Activated T-helper 17 cell treated with anti-CD3 and anti-CD28 coated beads, Interleukin-2, amount 50 U/mL, for 72 hours (primary cell): ENCODE measurements around the gene OR4D11. TPM values are rescaled to one million over a fixed set of nuclear protein-coding genes. Genes with fewer than 3 reads are reported as not detected.
A peak's percentile ranks its signal among the peaks of the same experiment; 100 is the strongest.
"Not testable (repeated sequence)": the region's sequence is repeated elsewhere in the genome, so short reads cannot be mapped to it uniquely, and the experiment has no call there.

Source experiments
- ATAC-seq: fragments of 150-1000 bp; cut with Tn5 transposase; replicated peaks from 2 replicates; pipeline ENCODE4 v1.10.0; 2021; ENCODE audit warnings: mild to moderate bottlenecking, moderate library complexity
- H3K27ac Mint-ChIP-seq: one replicate; pipeline ENCODE4 v1.8.0; 2022; ENCODE audit warnings: mixed read lengths
- H3K27me3 Mint-ChIP-seq: one replicate; pipeline ENCODE4 v1.8.0; 2022; ENCODE audit warnings: mixed read lengths
- H3K36me3 Mint-ChIP-seq: one replicate; pipeline ENCODE4 v1.8.0; 2022; ENCODE audit warnings: low read depth, mild to moderate bottlenecking, mixed read lengths
- H3K4me1 Mint-ChIP-seq: one replicate; pipeline ENCODE4 v1.8.0; 2022; ENCODE audit warnings: mixed read lengths
- H3K4me3 Mint-ChIP-seq: one replicate; pipeline ENCODE4 v1.8.0; 2022; ENCODE audit warnings: mild to moderate bottlenecking, mixed read lengths
- H3K9me3 Mint-ChIP-seq: one replicate; pipeline ENCODE4 v1.8.0; 2022; ENCODE audit warnings: mixed read lengths
- total RNA-seq, 2 donors: library from RNA; stranded (reverse); gene quantifications; one replicate each; pipeline ENCODE4 v1.2.3, GENCODE V29; 2022

The OR4D11 gene
- total RNA-seq, 2 donors from 2014 or later: not detected

DNA sequence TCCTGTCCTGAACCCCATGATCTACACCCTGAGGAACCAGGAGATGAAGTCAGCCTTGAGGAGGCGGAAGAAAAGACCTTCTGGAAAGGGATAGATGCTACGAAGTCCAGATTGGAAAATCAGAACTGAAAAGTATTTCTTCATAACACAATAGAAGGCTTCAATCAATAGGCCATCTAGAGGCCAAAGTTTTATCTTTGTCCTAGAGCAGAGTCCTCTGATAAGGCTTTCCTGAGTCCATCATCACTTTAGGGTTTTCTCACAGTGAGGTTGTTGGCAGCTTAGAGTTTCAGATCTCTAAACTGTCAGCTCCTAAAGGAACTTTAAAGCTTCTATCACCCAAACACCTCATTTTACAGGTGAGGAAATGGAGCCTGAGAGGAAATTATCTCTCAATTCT, 29.2 kb downstream of the OR4D11 start:
- Mint-ChIP-seq H3K9me3 (no peaks in the 10 kb centered on the region), H3K27ac (no peak overlapping the region), H3K36me3 (no peaks in the 10 kb centered on the region), H3K27me3 (no peaks in the 10 kb centered on the region), H3K4me1 (no peaks in the 10 kb centered on the region), H3K4me3 (no peak overlapping the region)
- ATAC-seq: no peak

DNA sequence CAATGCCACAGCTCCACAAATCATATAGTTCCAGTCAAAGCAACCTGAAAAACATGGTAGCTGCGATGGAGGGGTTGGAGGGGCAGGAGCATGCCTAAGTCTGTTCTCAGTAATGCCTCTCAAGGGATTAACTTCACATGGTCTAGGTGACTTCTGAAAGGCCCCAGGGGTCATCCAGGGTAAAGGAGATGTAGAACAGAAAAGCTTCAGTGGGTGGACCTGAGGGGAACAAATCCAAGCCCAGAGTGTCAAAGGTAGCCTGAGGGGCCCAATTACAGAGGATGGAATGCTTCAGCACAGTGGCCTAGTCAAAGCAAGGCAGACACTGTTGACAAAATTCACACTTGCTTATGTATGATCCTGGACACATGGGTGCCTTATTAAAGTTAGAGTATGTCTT, 31.3 kb downstream of the OR4D11 start:
- Mint-ChIP-seq H3K9me3 (no peaks in the 10 kb centered on the region), H3K27ac (no peak overlapping the region), H3K27me3 (no peaks in the 10 kb centered on the region), H3K36me3 (no peaks in the 10 kb centered on the region), H3K4me1 (no peaks in the 10 kb centered on the region), H3K4me3 (no peak overlapping the region)
- no peak for ATAC-seq

DNA sequence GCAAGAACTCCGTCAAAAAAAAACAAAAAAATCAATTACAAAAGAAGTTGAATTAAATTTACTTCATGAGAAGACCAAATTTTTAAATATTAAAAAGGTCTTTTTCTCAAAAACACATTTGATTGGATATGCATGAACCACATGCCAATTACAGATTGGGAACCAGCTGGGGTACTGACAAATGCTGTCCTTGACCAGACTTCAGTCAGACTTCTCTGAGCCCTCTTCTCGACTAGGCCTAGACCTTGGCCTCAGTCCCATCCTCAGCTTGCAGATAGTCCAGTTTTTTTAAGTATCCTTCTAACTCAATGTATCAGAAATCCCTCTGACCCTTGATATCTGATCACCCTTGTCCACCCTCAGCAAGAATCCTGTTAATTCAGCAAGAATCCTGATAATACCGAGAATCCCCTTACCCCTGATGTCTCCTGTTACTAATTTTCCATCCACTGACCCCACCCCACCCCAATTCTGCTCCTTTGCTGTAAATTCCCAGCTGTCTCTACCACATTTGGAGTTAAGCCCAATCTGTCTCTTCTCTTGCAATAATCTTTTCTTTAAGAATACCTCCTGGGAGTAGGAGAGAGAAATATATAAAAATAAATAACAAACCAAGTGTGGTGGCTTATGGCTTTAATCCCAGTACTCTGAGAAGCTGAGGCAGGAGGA, 38.9 kb downstream of the OR4D11 start:
- no peak overlapping the region for H3K27ac Mint-ChIP-seq
- no peaks in the 10 kb centered on the region for H3K36me3 Mint-ChIP-seq

DNA sequence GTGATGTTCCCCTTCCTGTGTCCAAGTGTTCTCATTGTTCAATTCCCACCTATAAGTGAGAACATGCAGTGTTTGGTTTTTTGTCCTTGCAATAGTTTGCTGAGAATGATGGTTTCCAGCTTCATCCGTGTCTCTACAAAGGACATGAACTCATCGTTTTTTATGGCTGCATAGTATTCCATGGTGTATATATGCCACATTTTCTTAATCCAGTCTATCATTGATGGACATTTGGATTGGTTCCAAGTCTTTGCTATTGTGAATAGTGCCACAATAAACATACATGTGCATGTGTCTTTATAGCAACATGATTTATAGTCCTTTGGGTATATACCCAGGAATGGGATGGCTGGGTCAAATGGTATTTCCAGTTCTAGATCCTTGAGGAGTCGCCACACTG, 40.3 kb downstream of the OR4D11 start:
- not testable (repeated sequence) for H3K4me3 Mint-ChIP-seq, H3K27ac Mint-ChIP-seq, H3K9me3 Mint-ChIP-seq, H3K36me3 Mint-ChIP-seq, ATAC-seq, H3K27me3 Mint-ChIP-seq
- H3K4me1 Mint-ChIP-seq: peaks cover 13% of the 10 kb centered on the region

More for the DNA sequence above, 38.9 kb downstream of the OR4D11 start:
- Mint-ChIP-seq H3K9me3 (no peaks in the 10 kb centered on the region), H3K4me1 (peaks cover 13% of the 10 kb centered on the region), H3K27me3 (no peaks in the 10 kb centered on the region), H3K4me3 (no peak overlapping the region)
- no peak for ATAC-seq

DNA sequence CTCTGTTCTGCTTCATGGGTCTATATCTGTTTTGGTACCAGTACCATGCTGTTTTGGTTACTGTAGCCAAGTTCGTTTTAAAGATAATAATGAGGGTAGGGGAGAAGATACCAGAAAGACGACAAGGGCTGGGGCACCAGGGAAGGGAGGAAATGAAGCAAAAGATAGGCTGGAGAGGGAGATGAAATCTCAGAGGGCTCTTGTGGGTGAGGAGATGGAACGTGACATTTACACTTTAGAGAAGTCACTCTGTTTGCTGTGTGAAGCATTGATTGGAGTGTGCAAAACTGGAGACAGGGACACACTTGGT, 41.4 kb downstream of the OR4D11 start:
- Mint-ChIP-seq H3K4me3 (peak overlapping the region; percentile 56), H3K9me3 (no peaks in the 10 kb centered on the region), H3K27ac (peak overlapping the region; percentile 14), H3K4me1 (peaks cover 13% of the 10 kb centered on the region), H3K36me3 (no peaks in the 10 kb centered on the region), H3K27me3 (no peaks in the 10 kb centered on the region)
- ATAC-seq: no peak

DNA sequence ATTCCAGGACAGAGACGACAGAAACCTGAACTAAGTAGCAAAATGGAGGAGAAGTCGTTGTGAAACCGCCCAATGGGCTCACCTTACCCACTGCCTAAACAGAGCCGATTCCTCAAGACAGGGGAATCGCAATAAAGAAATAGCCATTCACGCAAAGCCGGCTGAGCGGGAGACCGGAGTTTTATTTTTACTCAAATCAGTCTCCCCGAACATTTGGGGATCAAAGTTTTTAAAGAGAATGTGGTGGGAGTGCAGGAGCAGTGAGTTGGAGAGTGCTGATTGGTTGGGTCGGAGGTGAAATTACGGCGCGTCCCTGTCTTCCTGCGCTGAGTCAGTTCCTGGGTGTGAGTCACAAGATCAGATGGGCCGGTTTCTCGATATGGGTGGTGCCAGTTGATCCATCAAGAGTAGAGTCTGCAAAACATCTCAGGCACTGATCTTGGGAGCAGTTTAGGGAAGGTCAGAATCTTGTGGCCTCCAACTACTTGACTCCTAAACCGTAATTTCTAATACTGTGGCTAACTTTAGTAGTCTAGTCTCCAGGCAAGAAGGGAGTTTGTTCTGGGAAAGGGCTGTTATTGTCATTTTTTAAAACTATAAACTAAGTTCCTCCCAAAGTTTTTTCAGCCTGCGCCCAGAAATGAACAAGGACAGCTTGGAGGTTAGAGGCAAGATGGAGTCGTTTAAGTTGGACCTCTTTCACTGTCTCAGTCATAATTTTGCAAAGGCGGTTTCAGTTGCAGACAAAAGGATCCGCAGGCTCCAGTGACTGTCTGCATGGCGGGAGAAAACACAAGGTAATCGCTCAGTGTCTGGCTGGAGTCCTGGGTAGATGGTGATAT, 42.0 kb downstream of the OR4D11 start:
- peak; percentile 62 for ATAC-seq
- no peaks in the 10 kb centered on the region for H3K27me3 Mint-ChIP-seq
- peak overlapping the region; percentile 14 for H3K27ac Mint-ChIP-seq
- H3K4me3 Mint-ChIP-seq: peak overlapping the region; percentile 56
- H3K36me3 Mint-ChIP-seq: peaks cover 2% of the 10 kb centered on the region
- H3K9me3 Mint-ChIP-seq: no peaks in the 10 kb centered on the region
- H3K4me1 Mint-ChIP-seq: peaks cover 14% of the 10 kb centered on the region

DNA sequence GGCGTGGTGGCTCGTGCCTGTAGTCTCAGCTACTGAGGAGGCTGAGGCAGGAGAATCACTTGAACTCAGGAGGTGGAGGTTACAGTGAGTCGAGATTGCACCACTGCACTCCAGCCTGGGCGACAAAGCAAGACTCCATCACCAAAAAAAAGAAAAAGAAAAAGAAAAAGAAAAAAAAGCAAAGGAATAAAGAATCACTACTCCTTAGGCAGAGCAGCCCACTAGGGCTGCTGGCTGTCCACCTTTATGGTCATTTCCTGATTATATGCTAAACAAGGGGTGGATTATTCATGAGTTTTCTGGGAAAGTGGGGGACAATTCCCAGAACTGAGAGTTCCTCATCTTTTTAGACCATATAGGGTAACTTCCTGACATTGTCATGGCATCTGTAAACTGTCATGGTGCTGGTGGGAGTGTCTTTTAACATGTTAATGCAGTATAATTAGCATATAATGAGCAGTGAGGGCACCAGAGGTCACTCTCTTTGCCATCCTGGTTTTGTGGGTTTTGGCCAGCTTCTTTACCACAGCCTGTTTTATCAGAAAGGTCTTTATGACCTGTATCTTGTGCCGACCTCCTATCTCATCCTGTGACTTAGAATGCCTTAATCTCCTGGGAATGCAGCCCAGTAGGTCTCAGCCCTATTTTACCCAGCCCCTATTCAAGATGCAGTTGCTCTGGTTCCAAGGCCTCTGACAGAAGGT, 44.4 kb downstream of the OR4D11 start:
- ATAC-seq, H3K4me3 Mint-ChIP-seq: not testable (repeated sequence)
- peaks cover 17% of the 10 kb centered on the region for H3K36me3 Mint-ChIP-seq

DNA sequence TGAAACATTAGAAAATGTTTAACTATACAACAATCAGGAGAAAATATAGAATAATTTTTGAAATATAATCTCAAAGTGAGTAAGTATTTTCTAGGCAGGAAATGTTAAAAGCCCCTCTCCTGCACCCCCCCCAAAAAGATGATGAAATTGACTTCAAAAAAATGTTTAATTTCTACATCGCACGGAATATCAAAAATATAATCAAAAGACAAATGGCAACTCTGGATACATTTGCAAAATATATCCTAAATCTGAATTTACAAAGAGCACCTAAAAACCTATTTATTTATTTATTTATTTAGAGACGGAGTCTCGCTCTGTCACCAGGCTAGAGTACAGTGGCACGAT, 44.9 kb downstream of the OR4D11 start:
- Mint-ChIP-seq H3K36me3 (peaks cover 17% of the 10 kb centered on the region), H3K27ac (no peak overlapping the region), H3K9me3 (no peaks in the 10 kb centered on the region), H3K27me3 (no peaks in the 10 kb centered on the region), H3K4me1 (peaks cover 23% of the 10 kb centered on the region), H3K4me3 (no peak overlapping the region)
- ATAC-seq: no peak

More for the DNA sequence above, 44.4 kb downstream of the OR4D11 start:
- H3K9me3 Mint-ChIP-seq, H3K27me3 Mint-ChIP-seq, H3K27ac Mint-ChIP-seq: not testable (repeated sequence)
- peaks cover 23% of the 10 kb centered on the region for H3K4me1 Mint-ChIP-seq

DNA sequence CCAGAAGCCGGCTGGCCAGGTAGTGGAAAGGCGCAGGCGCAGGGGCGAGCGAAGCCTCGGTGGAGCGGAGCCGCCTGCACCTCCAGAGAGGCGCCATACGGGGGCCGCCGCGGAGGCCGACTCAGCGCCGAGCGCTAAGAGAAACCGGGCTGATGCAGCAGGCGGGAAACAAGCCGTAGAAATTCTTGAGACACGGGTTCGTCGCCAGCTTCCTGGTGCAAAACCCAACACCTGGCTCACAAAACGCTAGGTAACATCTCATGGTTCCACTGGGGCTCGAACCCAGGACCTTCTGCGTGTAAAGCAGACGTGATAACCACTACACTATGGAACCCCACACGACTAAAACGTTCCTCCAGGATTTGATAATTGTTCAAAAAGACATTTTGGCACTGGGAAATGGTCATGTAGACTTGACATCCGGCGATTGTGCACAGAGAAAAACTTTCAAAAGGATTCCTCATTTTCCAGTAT, 47.0 kb downstream of the OR4D11 start:
- peak overlapping the region; percentile 80 for H3K4me3 Mint-ChIP-seq
- no peaks in the 10 kb centered on the region for H3K27me3 Mint-ChIP-seq

DNA sequence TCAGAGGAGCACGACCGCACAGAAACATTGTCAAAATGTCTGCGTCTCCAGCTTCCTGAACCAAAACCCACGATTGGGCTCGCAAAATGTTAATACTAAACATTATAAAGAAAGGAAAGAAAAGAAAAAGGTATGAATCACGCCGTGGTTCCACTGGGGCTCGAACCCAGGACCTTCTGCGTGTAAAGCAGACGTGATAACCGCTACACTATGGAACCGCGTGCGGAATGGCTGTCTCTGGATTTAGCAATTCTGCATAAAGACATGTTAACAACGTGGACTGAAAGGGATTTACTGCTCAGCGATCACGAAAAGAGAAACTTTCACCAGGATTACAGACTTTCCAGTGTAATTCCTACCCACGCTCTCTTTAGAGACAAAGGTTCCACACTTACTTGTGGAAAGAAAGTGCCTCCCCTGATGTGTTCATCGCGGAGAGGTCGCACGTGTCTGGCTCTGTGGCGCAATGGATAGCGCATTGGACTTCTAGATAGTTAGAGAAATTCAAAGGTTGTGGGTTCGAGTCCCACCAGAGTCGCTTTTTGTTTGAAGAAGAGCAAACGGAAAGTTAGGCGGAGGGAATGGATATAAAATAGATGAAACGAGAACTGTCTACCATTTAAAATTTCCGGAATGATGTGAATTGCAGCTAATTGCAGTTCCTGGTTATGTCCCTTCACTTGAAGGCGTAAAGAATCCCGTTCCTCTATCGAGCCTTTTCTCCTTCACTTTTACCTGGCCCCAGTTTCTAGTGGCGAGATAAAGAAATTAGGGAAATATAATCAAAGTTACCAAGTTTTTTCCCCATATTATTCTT, 47.7 kb downstream of the OR4D11 start:
- ATAC-seq: peak; percentile 60
- no peaks in the 10 kb centered on the region for H3K27me3 Mint-ChIP-seq
- H3K27ac Mint-ChIP-seq: peak overlapping the region; percentile 98
- peak overlapping the region; percentile 80 for H3K4me3 Mint-ChIP-seq
- H3K36me3 Mint-ChIP-seq: peaks cover 21% of the 10 kb centered on the region
- H3K9me3 Mint-ChIP-seq: no peaks in the 10 kb centered on the region
- H3K4me1 Mint-ChIP-seq: peaks cover 14% of the 10 kb centered on the region

More for the DNA sequence above, 47.0 kb downstream of the OR4D11 start:
- Mint-ChIP-seq H3K27ac (peak overlapping the region; percentile 98), H3K4me1 (peaks cover 16% of the 10 kb centered on the region), H3K36me3 (peaks cover 17% of the 10 kb centered on the region), H3K9me3 (no peaks in the 10 kb centered on the region)
- ATAC-seq: peak; percentile 90

DNA sequence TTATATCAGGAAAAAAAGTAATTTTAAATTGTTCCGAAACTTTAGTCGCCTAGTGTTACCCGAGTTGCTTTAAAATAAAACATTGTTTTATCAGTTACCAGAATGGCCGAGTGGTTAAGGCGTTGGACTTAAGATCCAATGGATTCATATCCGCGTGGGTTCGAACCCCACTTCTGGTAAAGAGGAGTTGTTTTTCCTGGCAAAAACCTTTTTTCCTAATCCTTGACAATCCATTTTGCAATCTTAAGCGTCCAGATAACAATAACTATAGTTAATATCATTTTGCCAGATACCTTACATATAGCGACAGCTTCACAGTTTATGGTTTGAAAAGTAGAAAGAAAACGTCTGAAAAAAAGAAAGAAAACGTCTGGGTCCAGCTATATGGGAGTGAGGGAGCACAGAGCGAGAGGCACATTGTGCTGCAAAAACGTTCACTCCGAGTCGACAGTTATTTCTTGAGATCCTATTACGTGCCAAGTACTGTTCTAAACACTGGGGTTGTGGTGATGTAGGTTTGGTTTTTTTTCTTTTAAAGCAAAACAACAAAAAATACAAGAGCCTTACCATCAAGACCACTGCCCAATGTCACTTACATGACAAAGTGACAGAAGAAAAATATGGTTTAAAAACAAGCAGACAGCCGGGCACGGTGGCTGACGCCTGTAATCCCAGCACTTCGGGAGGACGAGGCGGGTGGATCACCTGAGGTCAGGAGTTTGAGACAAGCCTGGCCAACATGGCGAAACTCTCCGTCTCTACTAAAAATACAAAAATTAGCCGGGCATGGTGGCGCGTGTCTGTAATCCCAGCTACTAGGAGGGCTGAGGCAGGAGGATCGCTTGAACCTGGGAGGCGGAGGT, 48.5 kb downstream of the OR4D11 start:
- Mint-ChIP-seq H3K4me1 (peaks cover 17% of the 10 kb centered on the region), H3K36me3 (peaks cover 25% of the 10 kb centered on the region), H3K4me3 (peak overlapping the region; percentile 80), H3K27me3 (no peaks in the 10 kb centered on the region), H3K27ac (peak overlapping the region; percentile 98), H3K9me3 (no peaks in the 10 kb centered on the region)
- no peak for ATAC-seq

DNA sequence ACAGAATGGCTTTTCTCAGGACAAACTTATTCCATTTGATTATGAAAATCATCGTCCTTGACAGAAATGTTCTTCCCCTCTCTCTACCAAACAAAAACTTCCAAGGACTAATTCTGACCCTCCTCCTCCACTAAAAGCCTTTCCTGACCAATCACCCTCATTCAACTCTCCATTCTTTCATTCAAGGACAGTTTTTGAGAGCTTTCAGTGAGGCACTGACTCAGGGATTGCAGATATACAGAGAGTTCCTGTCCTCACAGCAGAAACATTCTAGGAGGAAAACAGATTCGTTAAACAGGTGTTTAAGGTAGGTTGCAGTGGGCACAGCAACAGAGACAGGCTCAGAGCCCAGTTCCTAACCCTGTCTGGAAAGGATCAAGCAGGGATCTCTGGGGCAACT, 49.5 kb downstream of the OR4D11 start:
- Mint-ChIP-seq H3K4me1 (peaks cover 18% of the 10 kb centered on the region), H3K4me3 (no peak overlapping the region)
- ATAC-seq: no peak

DNA sequence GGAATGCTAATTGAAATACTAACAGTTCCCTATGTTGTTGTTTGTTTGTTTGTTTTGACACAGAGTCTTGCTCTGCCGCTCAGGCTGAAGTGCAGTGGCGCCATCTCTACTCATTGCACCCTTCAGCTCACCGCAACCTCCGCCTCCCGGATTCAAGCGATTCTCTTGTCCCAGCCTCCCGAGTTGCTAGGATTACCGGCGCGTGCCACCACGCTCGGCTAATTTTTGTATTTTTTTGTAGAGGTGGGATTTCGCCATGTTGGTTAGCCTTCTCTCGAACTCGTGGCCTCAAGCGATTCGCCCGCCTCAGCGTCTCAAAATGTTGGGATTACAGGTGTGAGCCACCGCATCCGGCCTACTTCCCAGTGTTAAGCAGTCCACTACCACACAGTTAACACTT, 49.9 kb downstream of the OR4D11 start:
- H3K4me3 Mint-ChIP-seq: no peak overlapping the region
- no peak for ATAC-seq
- H3K4me1 Mint-ChIP-seq: peaks cover 23% of the 10 kb centered on the region
- H3K9me3 Mint-ChIP-seq: no peaks in the 10 kb centered on the region
- no peaks in the 10 kb centered on the region for H3K27me3 Mint-ChIP-seq
- H3K36me3 Mint-ChIP-seq: peaks cover 32% of the 10 kb centered on the region
- no peak overlapping the region for H3K27ac Mint-ChIP-seq

More for the DNA sequence above, 49.5 kb downstream of the OR4D11 start:
- H3K27me3 Mint-ChIP-seq: no peaks in the 10 kb centered on the region
- no peaks in the 10 kb centered on the region for H3K9me3 Mint-ChIP-seq
- H3K36me3 Mint-ChIP-seq: peaks cover 32% of the 10 kb centered on the region
- H3K27ac Mint-ChIP-seq: no peak overlapping the region
